A673 (cell line): ENCODE measurements around the gene DIS3L2.

Source experiments
- EZH2 ChIP-seq: fragments of 200-600 bp; sonication (generic); IDR thresholded peaks from 2 replicates; pipeline ENCODE4 v1.6.1; 2017; ENCODE audit warnings: borderline replicate concordance, low read depth, mild to moderate bottlenecking, mixed read lengths, antibody characterized with exemption, low read length; ENCODE audit not compliant: poor library complexity, severe bottlenecking
- TF ChIP-seq, protein P1 (sequence below): fragments of 300-800, 200-600 bp; sonication (generic); conservative IDR thresholded peaks from 2 replicates; pipeline ENCODE4 v1.5.1; 2017; ENCODE audit warnings: low read depth, mild to moderate bottlenecking, antibody characterized with exemption, low read length, moderate library complexity, mixed read lengths

DNA sequence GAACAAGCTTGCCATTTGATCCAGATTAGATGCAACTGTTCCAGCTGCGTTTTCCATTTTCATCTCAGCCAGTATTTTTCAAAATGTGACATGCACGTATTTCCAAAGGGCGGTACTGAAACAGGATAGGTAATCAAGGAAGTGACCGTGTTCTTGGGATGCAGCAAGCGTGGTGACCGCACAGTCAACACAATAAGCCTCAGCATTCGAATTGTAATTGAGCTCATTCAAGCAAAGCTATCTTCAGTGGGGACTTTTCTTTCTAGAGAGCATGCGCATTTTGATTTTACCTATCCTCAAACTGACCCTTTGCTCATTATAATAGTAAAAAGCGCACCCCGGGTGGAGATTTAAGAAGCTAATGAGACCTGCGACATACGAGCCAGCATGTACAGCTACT lies 413.7 kb downstream of the DIS3L2 start:
- TF ChIP-seq, protein P1, sequence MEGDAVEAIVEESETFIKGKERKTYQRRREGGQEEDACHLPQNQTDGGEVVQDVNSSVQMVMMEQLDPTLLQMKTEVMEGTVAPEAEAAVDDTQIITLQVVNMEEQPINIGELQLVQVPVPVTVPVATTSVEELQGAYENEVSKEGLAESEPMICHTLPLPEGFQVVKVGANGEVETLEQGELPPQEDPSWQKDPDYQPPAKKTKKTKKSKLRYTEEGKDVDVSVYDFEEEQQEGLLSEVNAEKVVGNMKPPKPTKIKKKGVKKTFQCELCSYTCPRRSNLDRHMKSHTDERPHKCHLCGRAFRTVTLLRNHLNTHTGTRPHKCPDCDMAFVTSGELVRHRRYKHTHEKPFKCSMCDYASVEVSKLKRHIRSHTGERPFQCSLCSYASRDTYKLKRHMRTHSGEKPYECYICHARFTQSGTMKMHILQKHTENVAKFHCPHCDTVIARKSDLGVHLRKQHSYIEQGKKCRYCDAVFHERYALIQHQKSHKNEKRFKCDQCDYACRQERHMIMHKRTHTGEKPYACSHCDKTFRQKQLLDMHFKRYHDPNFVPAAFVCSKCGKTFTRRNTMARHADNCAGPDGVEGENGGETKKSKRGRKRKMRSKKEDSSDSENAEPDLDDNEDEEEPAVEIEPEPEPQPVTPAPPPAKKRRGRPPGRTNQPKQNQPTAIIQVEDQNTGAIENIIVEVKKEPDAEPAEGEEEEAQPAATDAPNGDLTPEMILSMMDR = no peak
- no peak for TF ChIP-seq EZH2
